Testis (tissue), 3 donors: Measurements from ENCODE around the gene PIGX. TPM values are rescaled to one million over a fixed set of nuclear protein-coding genes. Genes with fewer than 3 reads are reported as not detected.

Experiments used
- DNase-seq: peaks from one replicate; pipeline ENCODE4 v3.0.0-alpha.2; 2019
- H3K27ac ChIP-seq, 2 donors: fragments of 200-600 bp; sonication (generic); one replicate each; pipeline ENCODE4 v1.5.1; 2019
- H3K27me3 ChIP-seq: fragments of 200-600 bp; sonication (generic); one replicate; pipeline ENCODE4 v1.5.1; 2019
- H3K36me3 ChIP-seq: fragments of 200-600 bp; sonication (generic); one replicate; pipeline ENCODE4 v1.5.1; 2017; ENCODE audit warnings: low read depth; ENCODE audit errors: missing control alignments
- H3K4me1 ChIP-seq: fragments of 200-600 bp; sonication (generic); one replicate; pipeline ENCODE4 v1.5.1; 2019
- H3K4me3 ChIP-seq, 2 donors: fragments of 200-600 bp; sonication (generic); one replicate each; pipeline ENCODE4 v1.5.1; 2017 to 2019
- H3K9me3 ChIP-seq: fragments of 200-600 bp; sonication (generic); one replicate; pipeline ENCODE4 v1.5.1; 2017
- CTCF ChIP-seq, 3 experiments: fragments of 450-650 bp in 2 of 3; fragments of 200-600 bp in 1 of 3; sonication (generic) in 1 of 3; IDR thresholded peaks; one replicate each; pipeline ENCODE4 v1.5.1; 2016 to 2019; ENCODE audit warnings: antibody characterized with exemption in 3 of 3, mild to moderate bottlenecking in 2 of 3, moderate library complexity in 1 of 3
- POLR2A ChIP-seq: fragments of 450-650 bp; IDR thresholded peaks from one replicate; pipeline ENCODE4 v1.6.1; 2017; ENCODE audit warnings: antibody characterized with exemption, mild to moderate bottlenecking, moderate library complexity
- WGBS, 2 donors: methylation state at CpG; one replicate each; pipeline ENCODE4 v1.1.5; 2018; 5-methylcytosine and 5-hydroxymethylcytosine counted together
- intact Hi-C: fragments of 100-400 bp; cut with DNase I; formaldehyde crosslinking; loops from one replicate; pipeline ENCODE4 v1.15.1; 2023; ENCODE audit warnings: low total_unique reads
- polyA plus RNA-seq: library from polyadenylated mRNA; stranded (reverse); fragments of 350-450 nt; fragmentation: Illumina TruSeq; extraction: RNeasy Lipid Tissue Mini Kit (QIAGEN cat#74804); gene quantifications from one replicate; pipeline ENCODE4 v1.2.3, GENCODE V29; 2014; ENCODE audit warnings: low read depth, low replicate concordance; ENCODE audit not compliant: insufficient read depth
- total RNA-seq, 2 donors: library from RNA; depleted of rRNA; stranded (reverse); fragments of >200 nt; gene quantifications; one replicate each; pipeline ENCODE4 v1.2.3, GENCODE V29; 2016

The PIGX gene
- total and polyA plus RNA-seq, 3 donors from 2014 or later, result 21.6 to 37.5 (median 23.8) TPM

GRCh38 chr3:196670339-196670738 lies 41.8 kb upstream of the PIGX start:
- Histone ChIP-seq H3K27ac (no peak overlapping the region), H3K9me3 (no peaks in the 10 kb centered on the region), H3K4me1 (no peaks in the 10 kb centered on the region), H3K4me3 (no peak overlapping the region), H3K27me3 (no peaks in the 10 kb centered on the region), H3K36me3 (no peaks in the 10 kb centered on the region)
- WGBS, 2 donors, result 54 to 55% methylated on average over 6 of the region's 6 CpGs
- TF ChIP-seq CTCF (IDR thresholded peaks at IDR 0.05) (no peak), POLR2A (no peak)
- DNase-seq, result no peak
- intact Hi-C loops, result no loop called here

GRCh38 chr3:196673632-196674031 lies 38.5 kb upstream of the PIGX start:
- TF ChIP-seq CTCF (IDR thresholded peaks at IDR 0.05) (no peak), POLR2A (no peak)
- H3K27me3 ChIP-seq, result no peaks in the 10 kb centered on the region
- no peak overlapping the region for H3K4me3 ChIP-seq
- H3K36me3 ChIP-seq, result no peaks in the 10 kb centered on the region
- WGBS, 2 donors, result 56 to 80% methylated on average over 3 of the region's 3 CpGs
- intact Hi-C loops, result no loop called here
- H3K4me1 ChIP-seq, result peaks cover 6% of the 10 kb centered on the region
- H3K27ac ChIP-seq, result no peak overlapping the region
- H3K9me3 ChIP-seq, result no peaks in the 10 kb centered on the region
- DNase-seq, result no peak

- DNase-seq, result no peak
- no peak for TF ChIP-seq CTCF (IDR thresholded peaks at IDR 0.05)
- TF ChIP-seq POLR2A, result no peak
- peaks cover 6% of the 10 kb centered on the region for H3K4me1 ChIP-seq
- no peak overlapping the region for H3K4me3 ChIP-seq
- 30 to 60% methylated on average over 1 of the region's 1 CpG for WGBS, 2 donors
- H3K9me3 ChIP-seq, result no peaks in the 10 kb centered on the region
- H3K36me3 ChIP-seq, result no peaks in the 10 kb centered on the region
- H3K27me3 ChIP-seq, result no peaks in the 10 kb centered on the region
- H3K27ac ChIP-seq, result no peak overlapping the region
- intact Hi-C loops, result no loop called here
Observed at GRCh38 chr3:196677353-196677752, 34.8 kb upstream of the PIGX start.

GRCh38 chr3:196677931-196678330 lies 34.2 kb upstream of the PIGX start:
- WGBS, 2 donors, result 52 to 56% methylated on average over 1 of the region's 1 CpG
- Histone ChIP-seq H3K4me3 (no peak overlapping the region), H3K27me3 (no peaks in the 10 kb centered on the region), H3K4me1 (peaks cover 6% of the 10 kb centered on the region), H3K9me3 (no peaks in the 10 kb centered on the region), H3K27ac (no peak overlapping the region), H3K36me3 (no peaks in the 10 kb centered on the region)
- no peak for DNase-seq
- intact Hi-C loops, result no loop called here
- TF ChIP-seq CTCF (IDR thresholded peaks at IDR 0.05), result no peak
- no peak for TF ChIP-seq POLR2A
